CD8-positive, alpha-beta memory T cell (primary cell): ENCODE measurements around the gene ERP27. TPM values are rescaled to one million over a fixed set of nuclear protein-coding genes. Genes with fewer than 3 reads are reported as not detected.
A peak's percentile ranks its signal among the peaks of the same experiment; 100 is the strongest.

ENCODE experiments used
- CTCF ChIA-PET: fragments of 350-600 bp; sonication (Branson Sonifier 250); formaldehyde crosslinking; loops from one replicate; lab custom pipeline; 2021; ENCODE audit warnings: antibody characterized with exemption; lab: Charles Lee
- POLR2A ChIA-PET: fragments of 350-600 bp; sonication (Branson Sonifier 250); formaldehyde crosslinking; loops from one replicate; lab custom pipeline; 2021; ENCODE audit warnings: antibody characterized with exemption; lab: Charles Lee
- DNase-seq, 5 donors: peaks; one replicate each; pipeline versions ENCODE4 v3.0.0 to v3.0.0-alpha.2; 2020 to 2022; ENCODE audit warnings: mixed read lengths in 1 of 5
- H3K27ac ChIP-seq: one replicate; pipeline ENCODE4 v1.7.0; 2013; ENCODE audit warnings: low read depth, mild to moderate bottlenecking, low read length, moderate library complexity
- H3K27me3 ChIP-seq: 2 replicates; pipeline ENCODE4 v1.7.0; 2013; ENCODE audit warnings: low read length, mild to moderate bottlenecking; ENCODE audit not compliant: insufficient read depth, poor library complexity, severe bottlenecking
- H3K36me3 ChIP-seq: 2 replicates; pipeline ENCODE4 v1.7.0; 2013; ENCODE audit warnings: mild to moderate bottlenecking, low read length, moderate library complexity; ENCODE audit not compliant: insufficient read depth
- H3K4me1 ChIP-seq: 2 replicates; pipeline ENCODE4 v1.7.0; 2013; ENCODE audit warnings: mild to moderate bottlenecking, low read length, moderate library complexity; ENCODE audit not compliant: insufficient read depth
- H3K4me3 ChIP-seq: 2 replicates; pipeline ENCODE4 v1.7.0; 2013; ENCODE audit warnings: mild to moderate bottlenecking, low read length
- H3K9me3 ChIP-seq: 2 replicates; pipeline ENCODE4 v1.7.0; 2013; ENCODE audit warnings: mild to moderate bottlenecking, low read length
- H3K27ac Mint-ChIP-seq, 8 donors: one replicate each; pipeline ENCODE4 v1.8.0; 2020 to 2021; ENCODE audit warnings: mixed read lengths in 8 of 8, mild to moderate bottlenecking in 6 of 8, inconsistent platforms in 3 of 8, moderate library complexity in 3 of 8
- H3K27me3 Mint-ChIP-seq, 2 donors: one replicate each; pipeline ENCODE4 v1.8.0; 2020 to 2021; ENCODE audit warnings: mixed read lengths in 2 of 2, mild to moderate bottlenecking in 1 of 2, moderate library complexity in 1 of 2
- H3K36me3 Mint-ChIP-seq, 3 donors: one replicate each; pipeline ENCODE4 v1.8.0; 2020 to 2021; ENCODE audit warnings: mixed read lengths in 3 of 3, inconsistent platforms in 1 of 3, mild to moderate bottlenecking in 1 of 3
- H3K4me1 Mint-ChIP-seq, 3 donors: one replicate each; pipeline ENCODE4 v1.8.0; 2020 to 2021; ENCODE audit warnings: mixed read lengths in 3 of 3, inconsistent platforms in 1 of 3, mild to moderate bottlenecking in 1 of 3
- H3K4me3 Mint-ChIP-seq, 7 donors: one replicate each; pipeline ENCODE4 v1.8.0; 2020 to 2021; ENCODE audit warnings: mixed read lengths in 7 of 7, mild to moderate bottlenecking in 6 of 7, moderate library complexity in 4 of 7, inconsistent platforms in 2 of 7
- H3K9me3 Mint-ChIP-seq, 5 donors: one replicate each; pipeline ENCODE4 v1.8.0; 2020 to 2022; ENCODE audit warnings: mixed read lengths in 5 of 5, mild to moderate bottlenecking in 3 of 5, moderate library complexity in 2 of 5, inconsistent platforms in 1 of 5
- polyA plus RNA-seq: library from polyadenylated mRNA; unstranded; fragments of 300-500 nt; fragmentation: Illumina TruSeq; gene quantifications from one replicate; pipeline ENCODE4 v1.2.3, GENCODE V29; 2021
- total RNA-seq, 2 experiments: library from RNA; stranded (reverse); gene quantifications; one replicate each; pipeline ENCODE4 v1.2.3, GENCODE V29; 2021

The ERP27 gene
- total and polyA plus RNA-seq, 3 experiments from 2014 or later = 2.0 to 5.3 (median 2.1) TPM

GRCh38 chr12:14950421-14950820 is 12.1 kb upstream of the ERP27 start:
- peaks cover 0 to 5% of the 10 kb centered on the region in 2 donors for H3K27me3 Mint-ChIP-seq
- no peak for DNase-seq
- peaks cover 31 to 89% (median 54%) of the 10 kb centered on the region in 3 donors for H3K36me3 Mint-ChIP-seq
- peak overlapping the region; percentile 10 for H3K27ac ChIP-seq
- ChIA-PET CTCF (interaction anchor here (1.2 kb wide), 1 partner anchor 12 kb away, joined by 3 read pairs; the partner anchor contains the start of gene ERP27), POLR2A (interaction anchor here (1.0 to 1.9 kb wide), 3 partner anchors 10 to 179 kb away, joined by 3 to 9 read pairs (median 5); partner anchors contain the start of gene ARHGDIB)
- H3K27ac Mint-ChIP-seq = peak overlapping the region; percentile 95 to 100 (median 98)
- peaks cover 91 to 100% (median 99%) of the 10 kb centered on the region in 3 donors for H3K4me1 Mint-ChIP-seq
- H3K9me3 Mint-ChIP-seq = no peaks in the 10 kb centered on the region
- H3K9me3 ChIP-seq = no peaks in the 10 kb centered on the region
- no peaks in the 10 kb centered on the region for H3K27me3 ChIP-seq
- peak overlapping the region; percentile 3 for H3K4me3 ChIP-seq
- peak overlapping the region; percentile 72 to 90 (median 85) for H3K4me3 Mint-ChIP-seq
- H3K36me3 ChIP-seq = peaks cover 49% of the 10 kb centered on the region
- peaks cover 99% of the 10 kb centered on the region for H3K4me1 ChIP-seq

GRCh38 chr12:14949631-14950030 is 11.3 kb upstream of the ERP27 start:
- Histone ChIP-seq H3K27me3 (no peaks in the 10 kb centered on the region), H3K4me1 (peaks cover 100% of the 10 kb centered on the region), H3K9me3 (no peaks in the 10 kb centered on the region), H3K36me3 (peaks cover 57% of the 10 kb centered on the region), H3K27ac (no peak overlapping the region), H3K4me3 (peak overlapping the region; percentile 3)
- ChIA-PET POLR2A (interaction anchor here (2.2 kb wide), 1 partner anchor 12 kb away, joined by 9 read pairs; the partner anchor contains the start of gene ARHGDIB), CTCF (no interaction called here)
- Mint-ChIP-seq H3K4me1 (peaks cover 95 to 100% (median 99%) of the 10 kb centered on the region in 3 donors), H3K27ac (peak overlapping the region; percentile 95 to 100 (median 98)), H3K4me3 (peak overlapping the region; percentile 72 to 90 (median 85)), H3K27me3 (peaks cover 0 to 5% of the 10 kb centered on the region in 2 donors), H3K9me3 (no peaks in the 10 kb centered on the region), H3K36me3 (peaks cover 36 to 93% (median 53%) of the 10 kb centered on the region in 3 donors)
- peak in 1 of 5 donors; percentile 23 for DNase-seq

- H3K9me3 Mint-ChIP-seq = no peaks in the 10 kb centered on the region
- Histone ChIP-seq H3K27ac (peak overlapping the region; percentile 9), H3K4me3 (peak overlapping the region; percentile 41), H3K4me1 (peaks cover 94% of the 10 kb centered on the region), H3K36me3 (peaks cover 60% of the 10 kb centered on the region), H3K9me3 (no peaks in the 10 kb centered on the region), H3K27me3 (no peaks in the 10 kb centered on the region)
- H3K4me1 Mint-ChIP-seq = peaks cover 87 to 95% (median 94%) of the 10 kb centered on the region in 3 donors
- H3K4me3 Mint-ChIP-seq = peak overlapping the region; percentile 72 to 87 (median 85)
- CTCF ChIA-PET = interaction anchor here (1.1 to 1.4 kb wide), 5 partner anchors 9 to 47 kb away, joined by 3 to 10 read pairs (median 4); partner anchors contain the start of gene ERP27
- peak; percentile 32 to 81 (median 67) for DNase-seq
- H3K36me3 Mint-ChIP-seq = peaks cover 38 to 90% (median 50%) of the 10 kb centered on the region in 3 donors
- H3K27ac Mint-ChIP-seq = peak overlapping the region; percentile 95 to 100 (median 98)
- peaks cover 0 to under 1% of the 10 kb centered on the region in 2 donors for H3K27me3 Mint-ChIP-seq
- POLR2A ChIA-PET = interaction anchor here (0.6 to 2.2 kb wide), 9 partner anchors 10 to 178 kb away, joined by 3 to 9 read pairs (median 4); partner anchors contain the start of genes ARHGDIB and ERP27
Measured at GRCh38 chr12:14948672-14949071, 10.3 kb upstream of the ERP27 start.

- Mint-ChIP-seq H3K27ac (peak overlapping the region; percentile 77 to 100 (median 99)), H3K4me1 (peaks cover 77 to 89% (median 88%) of the 10 kb centered on the region in 3 donors), H3K9me3 (no peaks in the 10 kb centered on the region), H3K27me3 (no peaks in the 10 kb centered on the region), H3K36me3 (peaks cover 47 to 91% (median 55%) of the 10 kb centered on the region in 3 donors), H3K4me3 (peak overlapping the region in 3 of 7 donors; percentile 5 to 51 (median 32))
- CTCF ChIA-PET = interaction anchor here (0.8 kb wide), 1 partner anchor 13 kb away, joined by 3 read pairs; no protein-coding TSS in a partner anchor
- DNase-seq = no peak
- H3K27ac ChIP-seq = no peak overlapping the region
- POLR2A ChIA-PET = interaction anchor here (1.1 kb wide), 1 partner anchor 9 kb away, joined by 3 read pairs; the partner anchor contains the start of gene ERP27
- H3K4me3 ChIP-seq = no peak overlapping the region
- peaks cover 73% of the 10 kb centered on the region for H3K36me3 ChIP-seq
- peaks cover 76% of the 10 kb centered on the region for H3K4me1 ChIP-seq
- no peaks in the 10 kb centered on the region for H3K9me3 ChIP-seq
- H3K27me3 ChIP-seq = no peaks in the 10 kb centered on the region
Measured at GRCh38 chr12:14946861-14947260, 8.5 kb upstream of the ERP27 start.

- Mint-ChIP-seq H3K27me3 (no peaks in the 10 kb centered on the region), H3K9me3 (no peaks in the 10 kb centered on the region), H3K36me3 (peaks cover 47 to 92% (median 58%) of the 10 kb centered on the region in 3 donors), H3K27ac (peak overlapping the region; percentile 77 to 100 (median 97)), H3K4me3 (peak overlapping the region in 2 of 7 donors; percentile 32 to 33), H3K4me1 (peaks cover 72 to 88% (median 83%) of the 10 kb centered on the region in 3 donors)
- CTCF ChIA-PET = interaction anchor here (1.1 to 1.5 kb wide), 3 partner anchors 9 to 61 kb away, joined by 3 read pairs; no protein-coding TSS in a partner anchor
- Histone ChIP-seq H3K27ac (no peak overlapping the region), H3K9me3 (no peaks in the 10 kb centered on the region), H3K36me3 (peaks cover 79% of the 10 kb centered on the region), H3K4me3 (no peak overlapping the region), H3K27me3 (no peaks in the 10 kb centered on the region), H3K4me1 (peaks cover 69% of the 10 kb centered on the region)
- no peak for DNase-seq
- POLR2A ChIA-PET = interaction anchor here (0.8 to 1.1 kb wide), 2 partner anchors 8 to 10 kb away, joined by 3 read pairs; partner anchors contain the start of gene ERP27
Measured at GRCh38 chr12:14946162-14946561, 7.8 kb upstream of the ERP27 start.

GRCh38 chr12:14942196-14942931 is 4.0 kb upstream of the ERP27 start:
- peaks cover 55% of the 10 kb centered on the region for H3K36me3 ChIP-seq
- ChIA-PET POLR2A (no interaction called here), CTCF (interaction anchor here (1.5 to 6.9 kb wide), 2 partner anchors 10 to 53 kb away, joined by 3 to 47 read pairs; no protein-coding TSS in a partner anchor)
- H3K27ac ChIP-seq = no peak overlapping the region
- H3K4me1 ChIP-seq = peaks cover 53% of the 10 kb centered on the region
- H3K4me1 Mint-ChIP-seq = peaks cover 63 to 86% (median 81%) of the 10 kb centered on the region in 3 donors
- no peak overlapping the region for H3K4me3 Mint-ChIP-seq
- no peaks in the 10 kb centered on the region for H3K9me3 Mint-ChIP-seq
- H3K27me3 Mint-ChIP-seq = no peaks in the 10 kb centered on the region
- H3K36me3 Mint-ChIP-seq = peaks cover 27 to 84% (median 39%) of the 10 kb centered on the region in 3 donors
- H3K4me3 ChIP-seq = no peak overlapping the region
- H3K27ac Mint-ChIP-seq = peak overlapping the region; percentile 5 to 89 (median 44)
- no peaks in the 10 kb centered on the region for H3K9me3 ChIP-seq
- H3K27me3 ChIP-seq = no peaks in the 10 kb centered on the region
- no peak for DNase-seq

- Mint-ChIP-seq H3K36me3 (peaks cover 22 to 84% (median 32%) of the 10 kb centered on the region in 3 donors), H3K4me3 (no peak overlapping the region), H3K27me3 (no peaks in the 10 kb centered on the region), H3K9me3 (no peaks in the 10 kb centered on the region), H3K4me1 (peaks cover 59 to 86% (median 79%) of the 10 kb centered on the region in 3 donors), H3K27ac (peak overlapping the region in 2 of 8 donors; percentile 25 to 43)
- POLR2A ChIA-PET = interaction anchor here (0.6 to 0.7 kb wide), 2 partner anchors 11 to 465 kb away, joined by 9 to 13 read pairs; no protein-coding TSS in a partner anchor
- H3K27me3 ChIP-seq = no peaks in the 10 kb centered on the region
- H3K36me3 ChIP-seq = peaks cover 45% of the 10 kb centered on the region
- H3K4me1 ChIP-seq = peaks cover 43% of the 10 kb centered on the region
- no peak for DNase-seq
- H3K4me3 ChIP-seq = no peak overlapping the region
- H3K9me3 ChIP-seq = no peaks in the 10 kb centered on the region
- H3K27ac ChIP-seq = no peak overlapping the region
- CTCF ChIA-PET = interaction anchor here (1.5 to 6.9 kb wide), 2 partner anchors 11 to 54 kb away, joined by 3 to 47 read pairs; no protein-coding TSS in a partner anchor
Measured at GRCh38 chr12:14941369-14941768, 3.0 kb upstream of the ERP27 start.
